Measurements from ENCODE around the gene SLC12A1.

The SLC12A1 gene

GRCh38 chr15:48352474-48353072 is 146.5 kb downstream of the SLC12A1 start:
- peak; percentile 81 for DNase-seq (ENCODE audit: low spot score)

Small RNA genes within 50 kb of the gene (small RNA-seq; reads per million reads assigned to genes)
- gene RF00019 = 0 reads per million in 2 experiments
